ENCODE measurements around the gene GSC2. TPM values are rescaled to one million over a fixed set of nuclear protein-coding genes. Genes with fewer than 3 reads are reported as not detected.

GSC2 gene
- total and polyA plus RNA-seq, 9 of the 15 experiments (the other 6 are each of a cell fraction or from before 2014, with no cell fraction given), result not detected

- TF ChIP-seq ILF3 (IDR thresholded peaks at IDR 0.05; ENCODE audit: borderline replicate concordance), result no peak
- TF ChIP-seq CAMTA2 (CRISPR knock-in tag; conservative IDR thresholded peaks at IDR 0.05), result no peak
- no peak for TF ChIP-seq ZNF644 (tag; IDR thresholded peaks at IDR 0.05; ENCODE audit: low read depth)
- no peak for TF ChIP-seq NBN (IDR thresholded peaks at IDR 0.05; ENCODE audit: low read depth)
- no peak for TF ChIP-seq MED1 (CRISPR knock-in tag; IDR thresholded peaks at IDR 0.05; ENCODE audit: borderline replicate concordance)
- no peak for TF ChIP-seq ZNF253 (CRISPR knock-in tag; conservative IDR thresholded peaks at IDR 0.05)
- no peak for TF ChIP-seq CXXC5 (CRISPR knock-in tag; IDR thresholded peaks at IDR 0.05)
- no peak for TF ChIP-seq CUX1 (CRISPR knock-in tag; IDR thresholded peaks at IDR 0.05)
- TF ChIP-seq ZHX1 (conservative IDR thresholded peaks at IDR 0.05; ENCODE audit: low read length), result no peak
- TF ChIP-seq ZNF212 (CRISPR knock-in tag; IDR thresholded peaks at IDR 0.05), result no peak
- TF ChIP-seq KLF6 (CRISPR knock-in tag; IDR thresholded peaks at IDR 0.05; ENCODE audit: borderline replicate concordance), result no peak
- no peak for TF ChIP-seq PYGO2 (tag; IDR thresholded peaks at IDR 0.05)
These were observed 26.6 kb upstream of the GSC2 start (continued) for GRCh38 chr22:19176732-19177131.

All from K562 (cell line).